GM19397 (cell line): Measurements from ENCODE around the gene CFC1B.
"Not testable (repeated sequence)": the region's sequence is repeated elsewhere in the genome, so short reads cannot be mapped to it uniquely, and the experiment has no call there.

ENCODE experiments used
- ATAC-seq: cut with Tn5 transposase; IDR thresholded peaks from one replicate; pipeline ENCODE4 v1.9.1; 2021; ENCODE audit warnings: mild to moderate bottlenecking, moderate library complexity; ENCODE audit not compliant: unreplicated experiment

The CFC1B gene

GRCh38 chr2:130520992-130521391 is at the start of gene CFC1B:
Gene CFC1B, plus strand, starts transcription at chr2:130521222. Its CDS starts 263 bp downstream, at chr2:130521485.
- ATAC-seq = not testable (repeated sequence)

- ATAC-seq = not testable (repeated sequence)
Observed at GRCh38 chr2:130491073-130491472, 29.9 kb upstream of the CFC1B start.

GRCh38 chr2:130509228-130509627 is 11.8 kb upstream of the CFC1B start, which contains the start of gene POTEI:
Gene POTEI, minus strand, starts transcription at chr2:130509328. Its CDS starts 93 bp downstream, at chr2:130509235.
- ATAC-seq = not testable (repeated sequence)

- not testable (repeated sequence) for ATAC-seq
Observed at GRCh38 chr2:130510807-130511746, 9.9 kb upstream of the CFC1B start.

- ATAC-seq = not testable (repeated sequence)
Observed at GRCh38 chr2:130511747-130512451, 9.1 kb upstream of the CFC1B start.

GRCh38 chr2:130518516-130519106 is 2.4 kb upstream of the CFC1B start:
- ATAC-seq = not testable (repeated sequence)

- ATAC-seq = not testable (repeated sequence)
Observed at GRCh38 chr2:130522390-130522789, 1.4 kb downstream of the CFC1B start.

- not testable (repeated sequence) for ATAC-seq
Observed at GRCh38 chr2:130527365-130527967, 6.4 kb downstream of the CFC1B start.

GRCh38 chr2:130529545-130529944 is 8.5 kb downstream of the CFC1B start:
- not testable (repeated sequence) for ATAC-seq

- not testable (repeated sequence) for ATAC-seq
Observed at GRCh38 chr2:130530212-130530611, 9.2 kb downstream of the CFC1B start.

- not testable (repeated sequence) for ATAC-seq
Observed at GRCh38 chr2:130531225-130531624, 10.2 kb downstream of the CFC1B start.

GRCh38 chr2:130531672-130532071 is 10.7 kb downstream of the CFC1B start:
- ATAC-seq = not testable (repeated sequence)

- ATAC-seq = not testable (repeated sequence)
Observed at GRCh38 chr2:130536654-130537053, 15.6 kb downstream of the CFC1B start.

- ATAC-seq = not testable (repeated sequence)
Observed at GRCh38 chr2:130538271-130538670, 17.2 kb downstream of the CFC1B start.

- not testable (repeated sequence) for ATAC-seq
Observed at GRCh38 chr2:130542789-130543188, 21.8 kb downstream of the CFC1B start.

- not testable (repeated sequence) for ATAC-seq
Observed at GRCh38 chr2:130543785-130544528, 22.9 kb downstream of the CFC1B start.

- ATAC-seq = not testable (repeated sequence)
Observed at GRCh38 chr2:130544978-130545377, 24.0 kb downstream of the CFC1B start.

- not testable (repeated sequence) for ATAC-seq
Observed at GRCh38 chr2:130548418-130548817, 27.4 kb downstream of the CFC1B start.

GRCh38 chr2:130549475-130549874 is 28.5 kb downstream of the CFC1B start:
- ATAC-seq = not testable (repeated sequence)

- ATAC-seq = not testable (repeated sequence)
Observed at GRCh38 chr2:130554178-130554577, 33.2 kb downstream of the CFC1B start.
